ENCODE data around the gene NR1H4. TPM values are rescaled to one million over a fixed set of nuclear protein-coding genes. Genes with fewer than 3 reads are reported as not detected.

NR1H4 gene
- total and polyA plus RNA-seq, 2 of the 13 experiments (the other 11 are each of a cell fraction or from before 2014, with no cell fraction given), result 27.3 to 114 TPM

- no peak for TF ChIP-seq NR1H2 (CRISPR knock-in tag; IDR thresholded peaks at IDR 0.05; ENCODE audit: borderline replicate concordance, low read depth)
- TF ChIP-seq ZNF878 (CRISPR knock-in tag; IDR thresholded peaks at IDR 0.05), result peak; percentile 72; the same call in 1 of the 2 replicates
- TF ChIP-seq ZNF280D (CRISPR knock-in tag; IDR thresholded peaks at IDR 0.05), result 0 out of 2 replicates have a peak, but pooled peaks have one; percentile 72
- no peak for TF ChIP-seq FOXK2 (IDR thresholded peaks at IDR 0.05)
- no peak for TF ChIP-seq RELA (CRISPR knock-in tag; IDR thresholded peaks at IDR 0.05)
- TF ChIP-seq ZNF776 (CRISPR knock-in tag; IDR thresholded peaks at IDR 0.05), result no peak
- no peak for TF ChIP-seq ARNT (IDR thresholded peaks at IDR 0.05)
- TF ChIP-seq AHR (CRISPR knock-in tag; IDR thresholded peaks at IDR 0.05), result no peak
- TF ChIP-seq USF2 (IDR thresholded peaks at IDR 0.05; ENCODE audit: low read depth, low read length), result no peak
- no peak for TF ChIP-seq USF2 (CRISPR knock-in tag; IDR thresholded peaks at IDR 0.05; ENCODE audit: borderline replicate concordance)
- TF ChIP-seq DMTF1 (CRISPR knock-in tag; IDR thresholded peaks at IDR 0.05), result no peak
- TF ChIP-seq, protein P1, sequence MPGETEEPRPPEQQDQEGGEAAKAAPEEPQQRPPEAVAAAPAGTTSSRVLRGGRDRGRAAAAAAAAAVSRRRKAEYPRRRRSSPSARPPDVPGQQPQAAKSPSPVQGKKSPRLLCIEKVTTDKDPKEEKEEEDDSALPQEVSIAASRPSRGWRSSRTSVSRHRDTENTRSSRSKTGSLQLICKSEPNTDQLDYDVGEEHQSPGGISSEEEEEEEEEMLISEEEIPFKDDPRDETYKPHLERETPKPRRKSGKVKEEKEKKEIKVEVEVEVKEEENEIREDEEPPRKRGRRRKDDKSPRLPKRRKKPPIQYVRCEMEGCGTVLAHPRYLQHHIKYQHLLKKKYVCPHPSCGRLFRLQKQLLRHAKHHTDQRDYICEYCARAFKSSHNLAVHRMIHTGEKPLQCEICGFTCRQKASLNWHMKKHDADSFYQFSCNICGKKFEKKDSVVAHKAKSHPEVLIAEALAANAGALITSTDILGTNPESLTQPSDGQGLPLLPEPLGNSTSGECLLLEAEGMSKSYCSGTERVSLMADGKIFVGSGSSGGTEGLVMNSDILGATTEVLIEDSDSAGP (CRISPR knock-in tag; IDR thresholded peaks at IDR 0.05; ENCODE audit: borderline replicate concordance), result peak; percentile 37; the same call in 1 of the 2 replicates
- TF ChIP-seq EP300 (IDR thresholded peaks at IDR 0.05; ENCODE audit: low read depth in 2 of 2, low read length in 2 of 2), result peak; percentile 93 to 100
- TF ChIP-seq EP300 (CRISPR knock-in tag; IDR thresholded peaks at IDR 0.05; ENCODE audit: borderline replicate concordance), result peak; percentile 98
- TF ChIP-seq SPEN (CRISPR knock-in tag; IDR thresholded peaks at IDR 0.05; ENCODE audit: low read depth), result peak; percentile 70; the same call in 1 of the 2 replicates
- TF ChIP-seq MLXIP (CRISPR knock-in tag; IDR thresholded peaks at IDR 0.05; ENCODE audit: borderline replicate concordance), result no peak
Observed at GRCh38 chr12:100437038-100437841, 36.4 kb upstream of the NR1H4 start (continued).
